K562 (cell line): ENCODE results near the gene VEGFC. TPM values are rescaled to one million over a fixed set of nuclear protein-coding genes. Genes with fewer than 3 reads are reported as not detected.

Experiments
- ATAC-seq: fragments of 200-7000 bp; cut with Tn5 transposase; 3 replicates; pipeline ENCODE4 v1.9.1; 2020; ENCODE audit warnings: moderate library complexity
- BruUV-seq: library from RNA; stranded (reverse); fragments of 400-500 nt; replicated peaks from 2 replicates; lab custom pipeline; 2021; lab: Mats Ljungman, UMichigan
- CTCF ChIA-PET: fragments of 300-600 bp; formaldehyde crosslinking; extraction: SDS; loops from one replicate; lab custom pipeline; 2021; ENCODE audit warnings: low intra/inter-chr PET ratio; lab: Yijun Ruan, JAX
- POLR2A ChIA-PET: fragments of 300-600, 350-650 bp; sonication (Branson Sonifier 250); formaldehyde crosslinking; extraction: SDS; loops from one replicate; lab custom pipeline; 2021; ENCODE audit warnings: antibody characterized with exemption, inconsistent platforms; lab: Yijun Ruan, JAX
- DNase-seq, 4 experiments: peaks; one replicate each; pipeline versions ENCODE4 v3.0.0 to v3.0.0-alpha.2; 2011 to 2018; ENCODE audit warnings: low spot score in 3 of 4, mixed read lengths in 3 of 4; ENCODE audit errors: extremely low read depth in 1 of 4
- FAIRE-seq: peaks from 2 replicates; lab custom pipeline; 2011; peaks lifted over from hg19 to GRCh38; lab: Jason Lieb, UNC
- H2AFZ ChIP-seq: 2 replicates; pipeline ENCODE4 v1.6.0; 2011; ENCODE audit warnings: low read depth, low read length, control low read depth, inconsistent platforms
- H3K27ac ChIP-seq: fragments of 200-600 bp; 3 replicates; pipeline ENCODE4 v1.8.0; 2011; ENCODE audit warnings: low read depth, mild to moderate bottlenecking, control low read depth, inconsistent platforms, low read length, moderate library complexity, mixed read lengths; ENCODE audit errors: extremely low read depth
- H3K27me3 ChIP-seq, 2 experiments: fragments of 300-600 bp in 1 of 2; 2 replicates in 1 of 2; 3 replicates in 1 of 2; pipeline versions ENCODE4 v1.6.0 to v1.8.0; 2011; ENCODE audit warnings: inconsistent platforms in 2 of 2, low read length in 2 of 2, mild to moderate bottlenecking in 1 of 2, mixed read lengths in 1 of 2, moderate library complexity in 1 of 2; ENCODE audit not compliant: control insufficient read depth in 2 of 2, insufficient read depth in 2 of 2
- H3K36me3 ChIP-seq: fragments of 300-600 bp; 3 replicates; pipeline ENCODE4 v1.8.0; 2011; ENCODE audit warnings: mild to moderate bottlenecking, low read length, inconsistent platforms; ENCODE audit not compliant: control insufficient read depth, insufficient read depth
- H3K4me1 ChIP-seq, 2 experiments: fragments of 200-600 bp in 1 of 2; replicated peaks in 1 of 2; 2 replicates in 1 of 2; 3 replicates in 1 of 2; pipeline versions ENCODE4 v1.5.1 to v1.8.0; 2011; ENCODE audit warnings: inconsistent platforms in 2 of 2, low read length in 2 of 2, mild to moderate bottlenecking in 1 of 2, mixed read lengths in 1 of 2, moderate library complexity in 1 of 2; ENCODE audit not compliant: control insufficient read depth in 2 of 2, insufficient read depth in 2 of 2
- H3K4me2 ChIP-seq: 2 replicates; pipeline ENCODE4 v1.6.1; 2011; ENCODE audit warnings: low read length, control low read depth, inconsistent platforms, mixed read lengths; ENCODE audit not compliant: insufficient read depth
- H3K4me3 ChIP-seq: fragments of 200-600 bp; sonication (generic), shearing (Covaris generic); 2 replicates; pipeline ENCODE4 v1.5.1; 2016; ENCODE audit warnings: control low read depth, inconsistent platforms
- H3K79me2 ChIP-seq: fragments of 200-600 bp; 3 replicates; pipeline ENCODE4 v1.8.0; 2011; ENCODE audit warnings: low read length, inconsistent platforms; ENCODE audit not compliant: control insufficient read depth, insufficient read depth
- H3K9ac ChIP-seq, 2 experiments: 2 replicates each; pipeline versions ENCODE4 v1.6.0 to v1.6.1; 2011; ENCODE audit warnings: low read depth in 2 of 2, low read length in 2 of 2, control low read depth in 1 of 2, inconsistent platforms in 1 of 2, mild to moderate bottlenecking in 1 of 2, mixed read lengths in 1 of 2; ENCODE audit not compliant: insufficient read depth in 1 of 2
- H3K9me1 ChIP-seq: one replicate; pipeline ENCODE4 v1.6.0; 2011; ENCODE audit warnings: inconsistent platforms, mild to moderate bottlenecking, low read length, moderate library complexity; ENCODE audit not compliant: control insufficient read depth, insufficient read depth
- H3K9me3 ChIP-seq: replicated peaks from 2 replicates; pipeline ENCODE4 v1.5.1; 2011; ENCODE audit warnings: low read depth, low read length, inconsistent platforms; ENCODE audit not compliant: control insufficient read depth, insufficient read depth
- H4K20me1 ChIP-seq: replicated peaks from 2 replicates; pipeline ENCODE4 v1.6.1; 2011; ENCODE audit warnings: low read length, inconsistent platforms, mixed read lengths; ENCODE audit not compliant: control insufficient read depth, insufficient read depth
- MYBL2 ChIP-seq, 2 experiments: fragments of 450-650 bp in 1 of 2; sonication (generic) in 1 of 2; formaldehyde crosslinking in 1 of 2; IDR thresholded peaks; 2 replicates each; pipeline versions ENCODE4 v1.6.1 to v1.8.1; 2017 to 2022; ENCODE audit warnings: borderline replicate concordance in 1 of 2, inconsistent platforms in 1 of 2, low read depth in 1 of 2, mild to moderate bottlenecking in 1 of 2, missing genetic modification reagents in 1 of 2, moderate library complexity in 1 of 2
- SAP30 ChIP-seq: fragments of 200-600 bp; sonication (generic); IDR thresholded peaks from 2 replicates; pipeline ENCODE4 v1.6.1; 2012; ENCODE audit warnings: borderline replicate concordance, low read depth, mild to moderate bottlenecking, moderate library complexity, low read length, control low read depth, inconsistent platforms; ENCODE audit not compliant: insufficient read depth, poor library complexity, severe bottlenecking
- THAP12 ChIP-seq: fragments of 250-450 bp; sonication (Bioruptor Pico); IDR thresholded peaks from 2 replicates; pipeline ENCODE4 v1.9.0; 2021; ENCODE audit warnings: mild to moderate bottlenecking, inconsistent platforms
- ZC3H11A ChIP-seq: IDR thresholded peaks from 2 replicates; pipeline ENCODE4 v1.6.1; 2012; ENCODE audit warnings: low read depth, low read length, improper control_type of control experiment
- ZNF395 ChIP-seq: fragments of 200-800 bp; sonication (Bioruptor generic); IDR thresholded peaks from 2 replicates; pipeline ENCODE4 v1.6.1; 2017; ENCODE audit warnings: missing genetic modification characterization, missing compliant biosample characterization
- WGBS: fragments of 100-300 bp; shearing (Covaris generic); methylation state at CpG from one replicate; pipeline ENCODE4 v1.1.6; 2016; ENCODE audit warnings: low coverage, mixed read lengths; ENCODE audit not compliant: insufficient coverage; ENCODE audit errors: missing lambda C conversion rate; 5-methylcytosine and 5-hydroxymethylcytosine counted together
- in situ Hi-C: fragments of 300-500 bp; cut with MboI; formaldehyde crosslinking; loops from 4 replicates; pipeline ENCODE4 v1.15.0; 2018; ENCODE audit warnings: inconsistent platforms, mixed read lengths
- intact Hi-C: fragments of 100-400 bp; cut with micrococcal nuclease; formaldehyde crosslinking; loops from 2 replicates; pipeline ENCODE4 v1.14.2; 2022
- polyA plus RNA-seq, 8 experiments: library from polyadenylated mRNA; depleted of rRNA in 4 of 8; stranded (reverse) in 5 of 8; unstranded in 3 of 8; fragments of >200 nt; fragmentation: Nextera tagmentation in 2 of 8; fragmentation: Illumina TruSeq in 1 of 8; extraction: Ambion mirVana in 2 of 8; extraction: Trizol in 1 of 8; gene quantifications; 2 replicates each; pipeline versions ENCODE4 v1.2.1 to v1.2.3, GENCODE V29; 2011 to 2014; ENCODE audit warnings: inconsistent platforms in 1 of 8, missing spikeins in 1 of 8
- total RNA-seq, 7 experiments: library from RNA; depleted of rRNA in 6 of 7; stranded (reverse); fragments of >200 nt in 6 of 7; fragmentation: Illumina TruSeq in 2 of 7; extraction: Trizol in 2 of 7; gene quantifications; 2 replicates each; pipeline versions ENCODE4 v1.2.1 to v1.2.3, GENCODE V29; 2011 to 2021; ENCODE audit warnings: low replicate concordance in 1 of 7

The VEGFC gene
- total and polyA plus RNA-seq, 9 of the 15 experiments (the other 6 are each of a cell fraction or from before 2014, with no cell fraction given): not detected

GRCh38 chr4:176762661-176763308 is 29.9 kb downstream of the VEGFC start:
- POLR2A ChIA-PET: no interaction called here
- no TSS peak for BruUV-seq
- CTCF ChIA-PET: interaction anchor here (0.7 kb wide), 1 partner anchor 316 kb away, joined by 3 read pairs; no protein-coding TSS in a partner anchor

More at GRCh38 chr4:176762661-176763308, 29.9 kb downstream of the VEGFC start:
- Histone ChIP-seq H4K20me1 (no peaks in the 10 kb centered on the region), H3K4me1 (no peaks in the 10 kb centered on the region)
- TF ChIP-seq ZC3H11A (no peak), SAP30 (no peak), THAP12 (CRISPR knock-in tag) (no peak), MYBL2 (IDR thresholded peaks at IDR 0.05; ENCODE audit: low read depth) (no peak), MYBL2 (CRISPR knock-in tag; IDR thresholded peaks at IDR 0.05; ENCODE audit: borderline replicate concordance) (no peak), ZNF395 (CRISPR knock-in tag) (no peak)
- TF ChIP-seq, all 486 proteins: peak for 0
- intact Hi-C loops (no loop called here), in situ Hi-C loops (no loop called here)
- no peaks in the 10 kb centered on the region for H3K79me2 ChIP-seq
- H3K4me3 ChIP-seq: no peak overlapping the region
- no peaks in the 10 kb centered on the region for H3K9me1 ChIP-seq
- no peak overlapping the region for H3K9ac ChIP-seq
- no peaks in the 10 kb centered on the region for H3K36me3 ChIP-seq
- no peak overlapping the region for H2AFZ ChIP-seq
- H3K4me2 ChIP-seq: no peak overlapping the region
- no peak overlapping the region for H3K27ac ChIP-seq
- no peaks in the 10 kb centered on the region for H3K27me3 ChIP-seq
- 0% methylated on average over 3 of the region's 3 CpGs for WGBS
- ATAC-seq (no peak), FAIRE-seq (no peak), DNase-seq (no peak)
- H3K9me3 ChIP-seq: 0 out of 2 replicates have a peak, but pooled peaks cover 1% of the 10 kb centered on the region
